Dermis blood vessel endothelial cell (primary cell): ENCODE data around the gene CHAF1B. TPM values are rescaled to one million over a fixed set of nuclear protein-coding genes. Genes with fewer than 3 reads are reported as not detected.

Experiments used
- DNase-seq: peaks from one replicate; pipeline ENCODE4 v3.0.0; 2010
- total RNA-seq: library from RNA; depleted of rRNA; stranded (reverse); fragments of >200 nt; gene quantifications from 2 replicates; pipeline ENCODE4 v1.2.3, GENCODE V29; 2014

The CHAF1B gene
- total RNA-seq, 1 donor from 2014 or later: 2.2 TPM

DNA sequence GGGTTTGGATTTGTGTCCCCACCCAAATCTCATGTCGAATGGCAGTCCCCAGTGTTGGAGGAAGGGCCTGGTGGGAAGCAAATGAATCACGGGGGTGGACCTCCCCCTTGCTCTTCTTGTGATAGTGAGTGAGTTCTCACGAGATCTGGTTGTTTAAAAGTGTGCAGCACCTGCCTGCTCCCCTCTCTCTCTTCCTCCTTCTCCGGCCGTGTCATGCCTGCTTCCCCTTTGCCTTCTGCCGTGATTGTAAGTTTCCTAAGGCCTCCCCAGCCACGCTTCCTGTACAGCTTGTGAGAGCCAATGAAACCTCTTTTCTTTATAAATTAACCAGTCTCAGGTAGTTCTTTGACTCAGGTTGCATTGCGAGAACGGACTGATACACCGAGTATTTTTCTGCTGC is 78.8 kb downstream of the CHAF1B start:
- peak; percentile 61 for DNase-seq

DNA sequence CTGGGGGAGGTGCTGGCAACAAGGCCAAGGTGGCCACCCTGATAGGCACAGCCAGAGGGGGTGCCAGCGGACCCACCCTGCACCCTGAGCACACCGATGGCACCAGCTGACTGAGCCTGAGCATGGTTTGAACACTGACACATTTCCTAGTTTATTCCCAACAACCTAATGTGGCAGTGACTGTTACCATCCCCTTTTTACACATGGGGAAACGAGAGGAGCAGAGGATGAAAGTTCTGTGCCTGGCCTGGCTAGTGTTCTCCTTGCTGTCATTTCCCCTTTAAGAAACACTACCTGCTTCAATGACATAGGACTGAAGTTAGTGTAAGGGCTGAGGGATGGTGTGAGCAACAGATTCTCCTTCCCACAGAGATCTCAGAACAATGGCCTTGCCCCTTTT is 79.4 kb downstream of the CHAF1B start:
- DNase-seq: peak; percentile 30

DNA sequence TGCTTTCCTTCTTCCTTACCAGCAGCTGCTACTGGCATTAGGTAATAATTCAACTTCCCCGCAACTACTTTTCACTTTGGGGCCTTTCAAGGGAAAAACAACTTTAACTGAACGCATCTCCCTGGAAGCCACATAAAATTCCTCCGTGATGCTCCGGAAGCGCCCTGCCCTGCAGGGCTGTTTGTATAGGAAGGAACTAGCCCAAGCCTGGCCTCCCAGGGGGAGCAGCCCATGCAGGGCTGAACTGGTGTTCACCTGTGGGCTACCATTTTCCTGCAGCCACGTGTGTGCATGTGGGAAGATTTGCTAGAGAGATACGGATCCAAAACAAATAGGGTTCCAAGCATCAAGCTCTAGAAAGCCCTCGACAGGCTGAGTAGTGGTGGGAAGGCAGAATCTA is 80.3 kb downstream of the CHAF1B start:
- peak; percentile 56 for DNase-seq

DNA sequence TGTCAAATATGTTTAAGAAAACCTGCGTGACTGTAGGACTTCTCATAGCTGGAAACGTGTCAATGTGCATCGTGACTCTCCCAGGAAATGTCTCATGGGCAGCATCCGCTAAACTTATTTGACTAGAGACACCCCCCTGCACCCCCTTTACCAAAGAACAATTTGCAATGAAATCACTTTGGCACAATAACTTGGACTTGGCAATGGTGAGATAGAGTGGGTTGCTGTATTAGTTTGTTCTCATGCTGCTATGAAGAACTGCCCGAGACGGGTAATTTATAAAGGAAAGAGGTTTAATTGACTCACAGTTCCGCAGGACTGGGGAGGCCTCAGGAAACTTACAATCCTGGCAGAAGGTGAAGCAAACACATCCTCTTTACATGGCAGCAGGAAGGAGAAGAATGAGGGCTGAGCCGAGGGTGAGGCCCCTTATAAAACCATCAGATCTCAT is 80.9 kb downstream of the CHAF1B start:
- DNase-seq: peak; percentile 95

Other genes starting within 250 kb of the CHAF1B start
- 5.1 and 11.1 TPM in 2 replicates for gene DOP1B, start 228.6 kb upstream of the CHAF1B start, total RNA-seq
- gene MORC3, start 65.2 kb upstream of the CHAF1B start, total RNA-seq: 46.6 and 49.4 TPM in 2 replicates
- gene CLDN14, start 94.7 kb downstream of the CHAF1B start, total RNA-seq: 0.09 and 0.34 TPM in 2 replicates